ENCODE data around the gene KLRG1. TPM values are rescaled to one million over a fixed set of nuclear protein-coding genes. Genes with fewer than 3 reads are reported as not detected.

The KLRG1 gene
- polyA plus RNA-seq, 4 donors: 1.5 to 3.3 (median 2.6) TPM

DNA sequence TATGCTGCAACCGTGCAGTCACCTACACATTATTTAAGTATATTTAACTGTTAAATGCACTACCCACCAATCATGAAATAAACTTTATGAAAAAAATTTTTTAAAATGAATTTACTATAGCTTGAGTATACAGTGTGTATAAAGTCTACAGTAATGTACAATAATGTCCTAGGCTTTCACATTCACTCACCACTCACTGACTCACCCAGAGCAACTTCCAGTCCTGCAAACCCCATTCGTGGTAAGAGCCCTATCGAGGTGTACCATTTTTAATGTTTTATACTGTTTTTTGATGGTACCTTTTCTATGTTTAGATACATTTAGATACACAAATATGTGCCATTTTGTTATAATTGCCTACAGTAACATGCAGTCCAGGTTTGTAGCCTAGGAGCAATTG, 48.1 kb downstream of the KLRG1 start:
- no peak for DNase-seq (ENCODE audit: low read depth in 4 of 4, low spot score in 3 of 4)

DNA sequence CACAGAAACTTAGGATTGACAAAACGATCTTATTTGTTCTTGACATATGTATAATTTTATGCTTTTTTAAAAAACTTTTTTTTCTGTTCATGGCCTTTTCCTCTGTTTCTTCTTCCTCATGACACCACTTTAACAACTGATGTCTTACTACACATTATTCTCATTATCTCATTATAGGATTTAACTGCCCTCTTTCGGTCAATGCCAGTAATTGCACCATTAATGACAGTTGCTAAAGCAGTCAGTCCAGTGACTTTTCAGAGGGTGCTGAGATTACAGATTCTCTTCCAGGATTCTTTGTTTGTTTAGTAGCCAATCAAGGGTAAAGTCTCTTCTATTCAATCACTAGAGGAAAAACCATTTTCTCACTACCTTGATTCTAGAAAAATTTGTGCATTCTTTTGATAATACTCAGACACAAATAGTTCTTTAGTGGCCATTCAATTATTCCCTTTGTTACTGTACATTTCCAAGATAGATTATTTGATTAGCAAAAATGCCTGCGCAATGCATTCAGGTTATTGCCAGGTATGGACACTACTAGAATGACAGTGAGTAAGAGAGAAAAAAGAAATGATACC, 50.1 kb downstream of the KLRG1 start:
- peak in 2 of 4 donors; percentile 10 to 17 for DNase-seq (ENCODE audit: low read depth in 4 of 4, low spot score in 3 of 4)

DNA sequence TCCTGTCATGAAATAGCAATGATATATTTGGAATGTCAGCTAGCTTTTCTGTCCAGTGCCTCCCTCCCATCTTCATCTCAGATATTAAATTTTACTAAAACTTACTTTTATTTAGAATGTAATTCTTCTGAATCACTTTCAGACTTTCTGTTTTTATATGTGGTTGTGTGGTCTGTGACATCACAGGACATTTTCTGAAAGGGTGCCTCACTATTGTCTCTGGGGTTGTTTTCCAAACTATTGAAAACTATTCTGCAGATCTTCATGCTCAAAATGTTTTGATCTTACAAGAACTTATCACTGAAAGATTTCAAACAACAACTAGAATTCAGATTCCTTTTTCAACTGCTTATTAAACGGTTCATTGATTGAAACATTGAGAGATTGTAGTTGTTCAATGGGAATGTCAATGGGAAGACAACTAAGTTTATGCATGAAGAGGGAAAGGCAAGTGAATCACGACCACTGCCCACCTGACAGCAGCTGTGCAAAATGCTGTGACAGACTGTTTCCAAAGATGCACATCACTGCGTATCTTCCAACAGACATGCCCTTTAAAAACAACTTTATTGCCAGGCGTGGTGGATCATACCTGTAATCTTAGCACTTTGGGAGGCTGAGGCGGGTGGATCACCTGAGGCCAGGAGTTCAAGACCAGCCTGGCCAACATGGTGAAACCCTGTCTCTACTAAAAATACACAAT, 51.3 kb downstream of the KLRG1 start:
- no peak for DNase-seq (ENCODE audit: low read depth in 4 of 4, low spot score in 3 of 4)

DNA sequence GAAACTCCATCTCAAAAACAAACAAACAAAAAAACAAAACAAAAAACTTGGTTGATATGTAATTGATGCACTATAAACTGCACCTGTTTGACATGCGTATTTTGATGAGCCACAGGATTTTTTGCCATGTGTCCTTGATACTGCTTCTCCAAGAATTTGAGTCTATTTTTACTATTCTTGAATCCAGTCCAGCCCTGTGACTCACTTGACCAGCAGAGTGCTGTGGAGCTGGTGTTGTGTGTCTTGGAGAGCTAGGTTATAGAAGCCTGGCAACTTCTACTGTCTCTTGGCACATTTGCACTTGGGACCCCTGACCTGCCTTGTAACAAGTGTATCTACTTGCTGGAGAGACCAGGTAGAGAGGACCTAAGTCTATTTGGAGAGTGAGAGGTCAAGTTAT, 52.0 kb downstream of the KLRG1 start:
- DNase-seq (ENCODE audit: low read depth in 4 of 4, low spot score in 3 of 4): no peak

DNA sequence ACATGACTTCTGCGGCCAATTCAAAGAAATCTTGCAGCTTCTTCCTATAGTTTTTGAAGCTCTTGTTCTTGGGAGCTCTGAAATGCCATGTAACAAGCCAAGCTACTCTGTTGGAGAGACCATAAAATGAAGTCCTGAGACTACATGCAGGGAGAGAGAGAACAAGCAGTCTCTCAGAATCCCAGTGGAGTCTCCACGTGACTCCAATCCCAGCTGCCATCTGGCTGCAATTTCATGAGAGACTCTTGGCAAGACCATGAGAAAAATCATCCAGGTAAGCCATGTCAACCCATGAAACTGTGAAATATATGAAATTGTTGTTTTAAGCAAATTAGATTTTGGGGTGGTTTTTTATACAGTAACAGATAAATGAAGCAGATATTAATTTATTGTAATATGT, 54.4 kb downstream of the KLRG1 start:
- no peak for DNase-seq (ENCODE audit: low read depth in 4 of 4, low spot score in 3 of 4)

DNA sequence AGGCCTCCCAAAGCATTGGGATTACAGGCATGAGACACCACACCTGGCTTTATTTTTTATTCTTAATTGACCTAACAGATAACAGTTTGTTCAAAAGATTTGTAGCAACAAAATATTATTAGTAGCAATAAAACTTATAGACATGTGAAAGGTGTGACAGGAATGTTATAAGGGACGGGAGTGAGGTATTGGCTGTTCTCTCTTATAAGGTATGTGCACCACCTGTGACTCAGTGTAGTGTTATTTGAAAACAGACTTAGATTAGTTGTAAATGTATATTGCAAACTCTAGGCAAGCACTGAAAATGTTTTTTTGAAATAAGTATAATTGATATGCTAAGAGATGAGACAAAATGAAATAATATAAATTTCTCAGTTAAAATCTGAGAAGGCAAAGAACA, 57.8 kb downstream of the KLRG1 start:
- DNase-seq (ENCODE audit: low read depth in 4 of 4, low spot score in 3 of 4): no peak

DNA sequence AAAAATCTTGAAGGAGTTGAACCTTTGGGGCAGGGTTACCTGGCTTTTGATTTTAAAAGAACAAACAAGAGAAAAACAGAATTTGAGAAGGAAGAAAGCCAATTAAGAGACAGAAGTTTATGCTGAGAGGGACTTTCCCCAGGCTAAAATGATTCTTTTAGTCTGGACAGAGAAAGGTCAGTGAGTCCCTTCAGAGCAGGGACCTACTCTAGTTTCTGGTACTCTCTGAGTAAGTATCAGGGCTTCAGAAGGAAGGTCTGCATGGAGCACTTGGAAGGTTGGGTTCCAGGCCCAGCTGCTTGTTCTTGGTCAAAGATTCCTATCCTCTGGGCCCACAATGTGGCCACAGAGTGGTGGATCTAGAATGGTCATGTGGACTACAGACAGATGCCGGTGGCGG, 59.6 kb downstream of the KLRG1 start:
- no peak for DNase-seq (ENCODE audit: low read depth in 4 of 4, low spot score in 3 of 4)

DNA sequence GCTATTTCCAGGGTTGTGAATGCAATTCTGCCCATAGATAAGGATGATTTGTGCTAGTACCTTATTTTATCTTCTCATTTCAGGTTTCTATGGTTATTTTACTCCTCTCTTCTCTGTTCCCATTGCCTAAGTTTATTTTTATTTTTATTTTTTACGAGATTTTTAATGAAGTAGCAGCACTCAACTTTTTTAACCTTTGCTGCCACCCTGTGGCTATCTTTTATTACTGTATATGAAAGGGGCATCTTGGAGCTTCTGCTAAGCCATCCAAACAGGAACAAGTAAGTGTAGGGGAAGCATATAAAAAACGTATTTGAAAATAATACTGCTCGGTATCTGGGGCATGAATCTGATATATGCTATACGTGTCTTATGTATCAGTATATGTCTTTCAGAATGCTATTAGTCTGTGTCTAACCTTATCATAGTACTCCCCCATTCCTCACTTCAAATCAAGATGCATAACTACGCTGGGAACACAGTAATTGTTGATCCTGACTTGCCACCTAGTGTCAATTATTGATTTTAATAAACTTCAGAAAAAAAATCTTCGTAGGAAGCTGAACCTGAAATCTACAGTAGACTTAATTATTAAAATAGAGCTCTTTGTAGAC, 60.3 kb downstream of the KLRG1 start:
- peak in 1 of 4 donors; percentile 18 for DNase-seq (ENCODE audit: low read depth in 4 of 4, low spot score in 3 of 4)

DNA sequence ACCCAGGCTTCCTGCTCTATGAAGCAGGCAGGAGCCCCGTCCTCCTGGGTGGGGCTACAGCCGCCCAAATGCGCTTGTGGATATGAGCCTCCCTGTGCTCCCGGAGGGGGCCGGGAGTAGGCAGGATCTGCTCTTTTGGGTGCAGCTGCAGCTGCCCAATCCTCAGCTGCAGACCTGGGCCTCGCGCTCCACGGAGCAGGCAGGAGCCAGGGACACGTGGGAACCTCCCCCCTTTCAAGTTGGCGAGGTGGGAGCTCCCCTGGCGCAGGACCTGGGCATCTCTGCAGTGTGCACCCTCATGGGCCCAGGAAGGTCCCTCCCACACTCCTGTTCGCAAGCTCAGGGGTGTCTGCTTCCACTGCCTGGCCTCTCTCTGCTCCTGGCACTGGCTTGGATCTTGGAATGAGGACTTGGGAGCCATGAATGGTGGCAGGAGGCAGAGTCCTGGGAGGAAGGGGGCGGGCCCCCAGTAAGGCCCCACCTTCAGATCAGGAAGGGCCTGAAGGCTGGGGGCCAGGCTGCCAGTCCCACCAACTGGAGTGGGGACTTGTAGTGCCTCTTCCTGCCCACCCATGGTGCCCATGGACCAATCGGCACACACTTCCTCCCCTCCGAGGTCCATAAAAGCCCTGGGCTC, 61.3 kb downstream of the KLRG1 start:
- no peak for DNase-seq (ENCODE audit: low read depth in 4 of 4, low spot score in 3 of 4)

DNA sequence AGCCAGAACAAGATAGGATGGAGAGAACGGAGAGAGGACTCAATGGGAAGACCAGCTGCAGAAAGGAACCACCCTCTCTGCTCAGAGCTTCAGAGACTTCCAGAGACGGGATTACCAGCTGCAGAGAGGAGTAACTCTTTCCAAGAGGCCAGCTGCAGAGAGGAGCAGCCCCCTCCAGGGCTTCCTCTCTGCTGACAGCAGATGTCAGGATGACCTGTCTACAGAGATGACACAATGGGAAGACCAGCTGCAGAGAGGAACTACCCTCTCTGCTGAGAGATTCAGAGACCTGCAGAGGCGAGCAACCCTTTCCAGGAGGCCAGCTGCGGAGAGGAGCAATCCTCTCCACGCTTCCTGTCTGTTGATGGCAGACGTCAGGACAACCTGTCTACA, 61.8 kb downstream of the KLRG1 start:
- no peak for DNase-seq (ENCODE audit: low read depth in 4 of 4, low spot score in 3 of 4)

DNA sequence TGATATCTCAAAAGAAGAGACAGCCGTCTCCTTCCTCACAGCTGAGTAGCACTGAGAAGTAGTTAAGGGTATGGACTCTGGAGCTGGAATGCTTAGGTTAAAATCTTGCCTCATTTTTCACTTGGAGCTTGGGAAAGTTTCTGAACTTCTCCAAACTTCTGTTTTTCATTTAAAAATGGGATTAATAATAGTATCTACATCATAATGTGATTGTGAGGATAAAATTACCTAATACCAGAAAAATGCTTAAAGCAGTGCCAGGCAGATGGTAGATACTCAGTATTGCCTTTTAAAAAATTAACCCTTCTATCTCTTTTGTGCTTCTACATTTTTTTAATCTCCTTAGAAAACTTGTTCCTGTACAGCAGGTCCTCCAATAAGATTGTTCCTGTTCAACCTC, 63.3 kb downstream of the KLRG1 start:
- DNase-seq (ENCODE audit: low read depth in 4 of 4, low spot score in 3 of 4): no peak

Other genes starting within 250 kb of the KLRG1 start
- under 1 TPM in 3 of 4 donors, not detected in 1; 0.06 to 0.40 (median 0.21) TPM for gene A2ML1, start 166.9 kb upstream of the KLRG1 start, polyA plus RNA-seq (ENCODE audit: insufficient read length in 4 of 4)
- 10 to 100 TPM; 66.2 to 91.7 (median 85.4) TPM for gene PHC1, start 75.0 kb upstream of the KLRG1 start, polyA plus RNA-seq (ENCODE audit: insufficient read length in 4 of 4)
- gene M6PR, start 39.9 kb upstream of the KLRG1 start, polyA plus RNA-seq (ENCODE audit: insufficient read length in 4 of 4): 100 to 1,000 TPM; 189 to 217 (median 210) TPM
- gene A2M, start 126.4 kb downstream of the KLRG1 start, polyA plus RNA-seq (ENCODE audit: insufficient read length in 4 of 4): 100 to 1,000 TPM; 210 to 247 (median 246) TPM
- gene PZP, start 218.8 kb downstream of the KLRG1 start, polyA plus RNA-seq (ENCODE audit: insufficient read length in 4 of 4): under 1 TPM; 0.15 to 0.46 (median 0.38) TPM

All from right renal pelvis (tissue), 4 donors.